Keratinocyte (primary cell): Measurements from ENCODE around the gene DDIT3. TPM values are rescaled to one million over a fixed set of nuclear protein-coding genes. Genes with fewer than 3 reads are reported as not detected.

Experiments
- DNase-seq: peaks from one replicate; pipeline ENCODE4 v3.0.0-alpha.2; 2011; ENCODE audit warnings: low read depth, missing footprints, low spot score
- FAIRE-seq: peaks from 2 replicates; lab custom pipeline; 2011; peaks lifted over from hg19 to GRCh38; lab: Jason Lieb, UNC
- H2AFZ ChIP-seq: 2 replicates; pipeline ENCODE4 v1.6.0; 2012; ENCODE audit warnings: low read length, control low read depth, inconsistent platforms; ENCODE audit not compliant: control insufficient read depth
- H3K27ac ChIP-seq: 2 replicates; pipeline ENCODE4 v1.5.1; 2011; ENCODE audit warnings: low read length; ENCODE audit not compliant: control insufficient read depth, insufficient read depth
- H3K27me3 ChIP-seq: 3 replicates; pipeline ENCODE4 v1.6.0; 2011; ENCODE audit warnings: low read length; ENCODE audit not compliant: control insufficient read depth, insufficient read depth; ENCODE audit errors: extremely low read depth
- H3K36me3 ChIP-seq, 2 experiments: 2 replicates in 1 of 2; 3 replicates in 1 of 2; pipeline ENCODE4 v1.5.1; 2011; ENCODE audit warnings: low read length in 2 of 2, mild to moderate bottlenecking in 1 of 2; ENCODE audit not compliant: control insufficient read depth in 2 of 2, insufficient read depth in 2 of 2; ENCODE audit errors: extremely low read depth in 1 of 2
- H3K4me1 ChIP-seq: 3 replicates; pipeline ENCODE4 v1.5.1; 2011; ENCODE audit warnings: low read length; ENCODE audit not compliant: control insufficient read depth, insufficient read depth; ENCODE audit errors: extremely low read depth
- H3K4me2 ChIP-seq: 3 replicates; pipeline ENCODE4 v1.6.0; 2011; ENCODE audit warnings: low read depth, low read length; ENCODE audit not compliant: control insufficient read depth, insufficient read depth; ENCODE audit errors: extremely low read depth
- H3K4me3 ChIP-seq, 3 experiments: fragments of 200-600 bp in 1 of 3; sonication (generic) in 1 of 3; 2 replicates in 2 of 3; 3 replicates in 1 of 3; pipeline ENCODE4 v1.5.1; 2011 to 2016; ENCODE audit warnings: low read length in 3 of 3, mild to moderate bottlenecking in 3 of 3, control low read depth in 2 of 3, inconsistent platforms in 1 of 3, low read depth in 1 of 3, mixed read lengths in 1 of 3, mixed run types in 1 of 3, moderate library complexity in 1 of 3; ENCODE audit not compliant: control insufficient read depth in 2 of 3, insufficient read depth in 2 of 3; ENCODE audit errors: extremely low read depth in 1 of 3
- H3K79me2 ChIP-seq: 2 replicates; pipeline ENCODE4 v1.6.0; 2012; ENCODE audit warnings: low read length; ENCODE audit not compliant: control insufficient read depth, insufficient read depth
- H3K9ac ChIP-seq: 3 replicates; pipeline ENCODE4 v1.6.0; 2011; ENCODE audit warnings: low read length; ENCODE audit not compliant: control insufficient read depth, insufficient read depth; ENCODE audit errors: extremely low read depth
- H3K9me1 ChIP-seq: 3 replicates; pipeline ENCODE4 v1.6.0; 2011; ENCODE audit warnings: low read length; ENCODE audit not compliant: control insufficient read depth, insufficient read depth; ENCODE audit errors: extremely low read depth
- H3K9me3 ChIP-seq: 2 replicates; pipeline ENCODE4 v1.5.1; 2012; ENCODE audit warnings: low read depth, low read length; ENCODE audit not compliant: control insufficient read depth
- H4K20me1 ChIP-seq: 3 replicates; pipeline ENCODE4 v1.6.0; 2011; ENCODE audit warnings: low read length; ENCODE audit not compliant: control insufficient read depth, insufficient read depth; ENCODE audit errors: extremely low read depth
- EZH2 ChIP-seq: IDR thresholded peaks from one replicate; pipeline ENCODE4 v1.6.1; 2012; ENCODE audit warnings: inconsistent platforms, mild to moderate bottlenecking, low read length, moderate library complexity
- dilution Hi-C: fragments of 300-500 bp; cut with MboI; formaldehyde crosslinking; loops from one replicate; pipeline ENCODE4 v1.7.0; 2020; ENCODE audit warnings: low sequenced_read_pairs; ENCODE audit not compliant: extremely low pct_ligation_motif_present
- polyA plus RNA-seq, 5 experiments: library from polyadenylated mRNA; depleted of rRNA in 3 of 5; stranded (reverse) in 3 of 5; stranded (forward) in 1 of 5; unstranded in 1 of 5; fragments of >200 nt; gene quantifications; 1 replicate in 1 of 5; 2 replicates in 3 of 5; 3 replicates in 1 of 5; pipeline versions ENCODE4 v1.2.1 to v1.2.3, GENCODE V29; 2011 to 2012; ENCODE audit warnings: missing spikeins in 2 of 5, low read depth in 1 of 5, low replicate concordance in 1 of 5
- TF ChIP-seq, protein P1 (sequence below), 3 experiments: IDR thresholded peaks in 1 of 3; conservative IDR thresholded peaks in 1 of 3; optimal IDR thresholded peaks in 1 of 3; 2 replicates in 2 of 3; 3 replicates in 1 of 3; pipeline versions ENCODE3 to v1.5.1; 2011; ENCODE audit warnings: low read length in 3 of 3, mild to moderate bottlenecking in 3 of 3, moderate library complexity in 2 of 3, control low read depth in 1 of 3, inconsistent platforms in 1 of 3; ENCODE audit not compliant: insufficient read depth in 2 of 3; ENCODE audit errors: extremely low read depth in 1 of 3

Gene DDIT3
- polyA plus RNA-seq, 1 donor (not counting 4 experiments of a cell fraction or from before 2014, with no cell fraction given) = 25.6 TPM

DNA sequence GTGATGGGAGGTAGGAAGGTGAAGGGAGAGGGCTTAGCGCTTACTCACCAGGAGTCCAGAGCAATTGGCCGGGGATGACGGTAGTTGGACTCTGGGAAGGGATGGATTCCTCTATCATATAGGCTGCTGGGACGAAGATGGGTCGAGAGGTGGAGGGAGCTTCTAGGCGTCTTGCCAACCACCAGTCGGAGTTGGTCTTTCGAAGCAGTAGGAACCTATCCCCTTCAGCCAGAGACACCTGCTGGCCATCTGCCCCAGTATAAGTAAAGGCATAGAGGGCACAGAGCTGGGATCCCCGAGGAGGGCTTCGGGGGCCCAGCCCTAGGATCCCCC, 41.3 kb downstream of the DDIT3 start:
- no peak for FAIRE-seq
- no peaks in the 10 kb centered on the region for H4K20me1 ChIP-seq
- H3K36me3 ChIP-seq = no peaks in the 10 kb centered on the region
- no peaks in the 10 kb centered on the region for H3K9me3 ChIP-seq
- no peak overlapping the region for H3K27ac ChIP-seq
- dilution Hi-C loops = no loop called here
- DNase-seq = no peak
- TF ChIP-seq, protein P1, sequence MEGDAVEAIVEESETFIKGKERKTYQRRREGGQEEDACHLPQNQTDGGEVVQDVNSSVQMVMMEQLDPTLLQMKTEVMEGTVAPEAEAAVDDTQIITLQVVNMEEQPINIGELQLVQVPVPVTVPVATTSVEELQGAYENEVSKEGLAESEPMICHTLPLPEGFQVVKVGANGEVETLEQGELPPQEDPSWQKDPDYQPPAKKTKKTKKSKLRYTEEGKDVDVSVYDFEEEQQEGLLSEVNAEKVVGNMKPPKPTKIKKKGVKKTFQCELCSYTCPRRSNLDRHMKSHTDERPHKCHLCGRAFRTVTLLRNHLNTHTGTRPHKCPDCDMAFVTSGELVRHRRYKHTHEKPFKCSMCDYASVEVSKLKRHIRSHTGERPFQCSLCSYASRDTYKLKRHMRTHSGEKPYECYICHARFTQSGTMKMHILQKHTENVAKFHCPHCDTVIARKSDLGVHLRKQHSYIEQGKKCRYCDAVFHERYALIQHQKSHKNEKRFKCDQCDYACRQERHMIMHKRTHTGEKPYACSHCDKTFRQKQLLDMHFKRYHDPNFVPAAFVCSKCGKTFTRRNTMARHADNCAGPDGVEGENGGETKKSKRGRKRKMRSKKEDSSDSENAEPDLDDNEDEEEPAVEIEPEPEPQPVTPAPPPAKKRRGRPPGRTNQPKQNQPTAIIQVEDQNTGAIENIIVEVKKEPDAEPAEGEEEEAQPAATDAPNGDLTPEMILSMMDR (optimal IDR thresholded peaks at IDR 0.05 in 1 of 3, IDR thresholded peaks at IDR 0.05 in 1 of 3, conservative IDR thresholded peaks at IDR 0.05 in 1 of 3; ENCODE audit: extremely low read depth in 1 of 3, insufficient read depth in 2 of 3, low read length in 3 of 3) = no peak
- no peak for TF ChIP-seq EZH2
- H2AFZ ChIP-seq = no peak overlapping the region
- H3K27me3 ChIP-seq = peaks cover 57% of the 10 kb centered on the region
- no peak overlapping the region for H3K9ac ChIP-seq
- H3K79me2 ChIP-seq = no peaks in the 10 kb centered on the region
- H3K4me3 ChIP-seq = no peak overlapping the region
- H3K4me2 ChIP-seq = no peak overlapping the region
- H3K4me1 ChIP-seq = peaks cover 3% of the 10 kb centered on the region
- H3K9me1 ChIP-seq = no peaks in the 10 kb centered on the region

DNA sequence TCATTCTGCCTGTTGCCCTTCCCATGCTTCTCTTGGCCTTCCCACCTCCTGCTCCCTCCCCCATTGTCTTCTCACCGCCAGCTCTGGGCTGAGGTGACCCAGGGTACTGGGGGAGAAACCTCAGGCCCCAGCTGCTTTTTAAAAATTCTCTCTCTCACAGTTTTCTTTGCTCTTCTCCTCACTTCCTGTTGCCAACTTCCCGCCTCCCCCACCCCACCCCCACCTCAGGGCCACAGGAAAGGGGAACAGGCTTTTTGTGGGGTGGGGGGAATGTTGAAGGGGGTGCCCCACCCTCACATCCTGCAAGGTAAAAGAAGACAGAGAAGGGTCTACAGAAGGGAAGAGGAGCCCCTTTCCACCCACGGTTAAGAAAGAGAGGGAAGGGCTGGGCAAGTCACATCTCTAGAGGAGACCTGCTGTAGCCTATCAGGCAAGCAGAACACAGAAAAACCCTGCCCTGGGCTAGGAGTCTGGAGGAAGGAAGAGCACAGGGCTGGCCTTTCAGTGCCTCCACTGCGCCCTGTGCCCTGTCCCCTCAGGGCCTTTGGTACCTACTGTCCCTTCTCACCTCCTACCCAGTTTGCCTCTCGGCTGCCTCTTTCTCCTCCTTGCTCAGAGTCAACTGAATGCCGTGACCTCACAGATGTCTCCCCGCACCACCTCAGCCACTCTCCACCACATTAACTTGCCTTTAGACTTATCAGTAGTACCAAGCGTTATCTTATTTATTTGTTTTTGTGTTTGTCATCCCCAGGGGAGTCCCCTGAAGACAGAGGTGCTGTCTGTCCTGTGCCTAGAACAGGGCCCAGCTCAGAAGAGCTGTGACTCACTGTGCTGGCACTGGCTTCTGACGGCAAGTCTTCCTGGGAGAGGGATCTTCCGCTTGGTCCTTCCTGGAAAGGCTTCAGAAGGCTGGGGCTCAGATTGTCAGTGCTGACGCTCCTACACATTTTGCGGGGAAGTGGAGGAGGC, 42.3 kb downstream of the DDIT3 start:
- Histone ChIP-seq H4K20me1 (no peaks in the 10 kb centered on the region), H3K36me3 (no peaks in the 10 kb centered on the region), H2AFZ (no peak overlapping the region), H3K9ac (no peak overlapping the region), H3K4me2 (no peak overlapping the region), H3K27ac (no peak overlapping the region), H3K27me3 (peaks cover 67% of the 10 kb centered on the region), H3K9me1 (no peaks in the 10 kb centered on the region), H3K4me1 (peaks cover 3% of the 10 kb centered on the region), H3K4me3 (no peak overlapping the region), H3K79me2 (no peaks in the 10 kb centered on the region), H3K9me3 (no peaks in the 10 kb centered on the region)
- dilution Hi-C loops = no loop called here
- no peak for FAIRE-seq
- TF ChIP-seq, protein P1 (optimal IDR thresholded peaks at IDR 0.05 in 1 of 3, IDR thresholded peaks at IDR 0.05 in 1 of 3, conservative IDR thresholded peaks at IDR 0.05 in 1 of 3; ENCODE audit: extremely low read depth in 1 of 3, insufficient read depth in 2 of 3, low read length in 3 of 3) = no peak
- peak; percentile 18 for TF ChIP-seq EZH2
- DNase-seq = no peak
